ENCODE measurements around the gene LNPEP. TPM values are rescaled to one million over a fixed set of nuclear protein-coding genes. Genes with fewer than 3 reads are reported as not detected.
A peak's percentile ranks its signal among the peaks of the same experiment; 100 is the strongest.

The LNPEP gene
- total and polyA plus RNA-seq, 2 of the 13 experiments (the other 11 are each of a cell fraction or from before 2014, with no cell fraction given): 8.0 to 16.9 TPM

DNA sequence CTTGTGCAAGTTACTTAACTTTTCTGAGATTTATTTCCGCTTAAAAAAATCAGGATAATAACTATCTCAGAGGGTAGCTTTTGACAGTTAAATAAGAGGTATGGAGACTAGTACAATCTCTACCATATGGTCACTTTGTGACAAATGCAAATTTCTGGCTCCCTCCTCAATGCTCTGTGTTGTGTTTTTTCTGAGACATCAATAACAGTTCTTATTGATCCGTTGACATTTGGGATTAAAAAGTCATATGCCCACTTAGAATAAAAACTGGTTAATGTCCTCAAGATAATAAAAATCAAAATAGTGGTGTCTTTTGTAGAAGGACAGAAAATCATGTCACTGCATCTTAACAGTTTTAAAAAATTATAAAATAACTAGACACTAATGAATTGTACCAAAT is 24.7 kb upstream of the LNPEP start:
- WGBS (ENCODE audit: low lambda C conversion rate): 95% methylated on average over 2 of the region's 2 CpGs
- no peaks in the 10 kb centered on the region for H3K36me3 ChIP-seq (replicated peaks in 1 of 2; ENCODE audit: control insufficient read depth in 1 of 2, insufficient read depth in 2 of 2, low read length in 2 of 2)
- no peak overlapping the region for H2AFZ ChIP-seq (ENCODE audit: low read length)
- H3K4me2 ChIP-seq (ENCODE audit: low read depth, low read length): no peak overlapping the region
- no peak overlapping the region for H3K27ac ChIP-seq (ENCODE audit: extremely low read length, insufficient read depth, low read length)
- in situ Hi-C loops (cut with HindIII; ENCODE audit: extremely low pct_ligation_motif_present, low pct_unique_long_range_greater_than_20kb): no loop called here
- H3K27me3 ChIP-seq (ENCODE audit: control insufficient read depth in 1 of 2, insufficient read depth in 2 of 2, low read length in 2 of 2): no peaks in the 10 kb centered on the region
- H4K20me1 ChIP-seq (ENCODE audit: insufficient read depth, low read length): no peaks in the 10 kb centered on the region
- ChIA-PET CTCF (ENCODE audit: low intra/inter-chr PET ratio, low total read pairs) (no interaction called here), POLR2A (no interaction called here)
- TF ChIP-seq FOXA3 (CRISPR knock-in tag; IDR thresholded peaks at IDR 0.05): peak; percentile 43; the same call in 1 of the 2 replicates
- no peak for TF ChIP-seq NFYC (CRISPR knock-in tag; IDR thresholded peaks at IDR 0.05)
- no peak for TF ChIP-seq MEF2D (CRISPR knock-in tag; IDR thresholded peaks at IDR 0.05)
- no peak for TF ChIP-seq NR0B2 (CRISPR knock-in tag; IDR thresholded peaks at IDR 0.05)
- peak; percentile 57 for TF ChIP-seq GATAD2A (CRISPR knock-in tag; IDR thresholded peaks at IDR 0.05)
- no peak for TF ChIP-seq NR2C2 (CRISPR knock-in tag; IDR thresholded peaks at IDR 0.05; ENCODE audit: borderline replicate concordance)
- peak; percentile 81 for TF ChIP-seq KAT2B (IDR thresholded peaks at IDR 0.05; ENCODE audit: borderline replicate concordance, low read depth, low read length)
- TF ChIP-seq U2AF1 (optimal IDR thresholded peaks at IDR 0.05; ENCODE audit: low read depth, low read length): no peak
- TF ChIP-seq ONECUT2 (CRISPR knock-in tag; IDR thresholded peaks at IDR 0.05): peak; percentile 62; the same call in 1 of the 2 replicates
- no peak for TF ChIP-seq FOXP1 (IDR thresholded peaks at IDR 0.05)
- TF ChIP-seq FOXP1 (CRISPR knock-in tag; IDR thresholded peaks at IDR 0.05): peak; percentile 20; the same call in 1 of the 2 replicates
- TF ChIP-seq ZNF746 (CRISPR knock-in tag; IDR thresholded peaks at IDR 0.05): no peak
- TF ChIP-seq, protein P1, sequence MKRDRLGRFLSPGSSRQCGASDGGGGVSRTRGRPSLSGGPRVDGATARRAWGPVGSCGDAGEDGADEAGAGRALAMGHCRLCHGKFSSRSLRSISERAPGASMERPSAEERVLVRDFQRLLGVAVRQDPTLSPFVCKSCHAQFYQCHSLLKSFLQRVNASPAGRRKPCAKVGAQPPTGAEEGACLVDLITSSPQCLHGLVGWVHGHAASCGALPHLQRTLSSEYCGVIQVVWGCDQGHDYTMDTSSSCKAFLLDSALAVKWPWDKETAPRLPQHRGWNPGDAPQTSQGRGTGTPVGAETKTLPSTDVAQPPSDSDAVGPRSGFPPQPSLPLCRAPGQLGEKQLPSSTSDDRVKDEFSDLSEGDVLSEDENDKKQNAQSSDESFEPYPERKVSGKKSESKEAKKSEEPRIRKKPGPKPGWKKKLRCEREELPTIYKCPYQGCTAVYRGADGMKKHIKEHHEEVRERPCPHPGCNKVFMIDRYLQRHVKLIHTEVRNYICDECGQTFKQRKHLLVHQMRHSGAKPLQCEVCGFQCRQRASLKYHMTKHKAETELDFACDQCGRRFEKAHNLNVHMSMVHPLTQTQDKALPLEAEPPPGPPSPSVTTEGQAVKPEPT (CRISPR knock-in tag; IDR thresholded peaks at IDR 0.05; ENCODE audit: low read depth): no peak
- H3K4me3 ChIP-seq (replicated peaks in 1 of 3; ENCODE audit: insufficient read depth in 1 of 3, low read depth in 2 of 3, low read length in 3 of 3): no peak overlapping the region
- FAIRE-seq (no peak), ATAC-seq (no peak), DNase-seq (ENCODE audit: low spot score) (no peak)
- intact Hi-C loops (cut with micrococcal nuclease; ENCODE audit: unreplicated experiment): no loop called here
- H3K4me1 ChIP-seq (ENCODE audit: insufficient read depth, low read length): peaks cover 21% of the 10 kb centered on the region
- H3K9ac ChIP-seq (ENCODE audit: insufficient read depth, low read depth, low read length): no peak overlapping the region
- BruUV-seq (replicated peaks): no TSS peak
- no peaks in the 10 kb centered on the region for H3K79me2 ChIP-seq (ENCODE audit: insufficient read depth, low read length)
- no peaks in the 10 kb centered on the region for H3K9me3 ChIP-seq (ENCODE audit: low read length)

All from HepG2 (cell line).